HepG2 (cell line): ENCODE data around the gene PSMC5. TPM values are rescaled to one million over a fixed set of nuclear protein-coding genes. Genes with fewer than 3 reads are reported as not detected.

Source experiments
- ATAC-seq: fragments of 200-7000 bp; cut with Tn5 transposase; 3 replicates; pipeline ENCODE4 v1.9.1; 2020; ENCODE audit warnings: mild to moderate bottlenecking, moderate library complexity
- BruUV-seq: library from RNA; stranded (reverse); fragments of 400-500 nt; replicated peaks from 2 replicates; lab custom pipeline; 2021; lab: Mats Ljungman, UMichigan
- CTCF ChIA-PET: fragments of 300-600 bp; formaldehyde crosslinking; extraction: SDS; loops from one replicate; lab custom pipeline; 2021; ENCODE audit warnings: low total read pairs, inconsistent platforms, low intra/inter-chr PET ratio; lab: Yijun Ruan, JAX
- POLR2A ChIA-PET: fragments of 350-600 bp; sonication (Branson Sonifier 250); formaldehyde crosslinking; loops from one replicate; lab custom pipeline; 2020; ENCODE audit warnings: antibody characterized with exemption, inconsistent platforms; lab: Yijun Ruan, JAX
- DNase-seq: peaks from one replicate; pipeline ENCODE4 v3.0.0-alpha.2; 2015; ENCODE audit warnings: low spot score
- FAIRE-seq: peaks from 3 replicates; lab custom pipeline; 2011; peaks lifted over from hg19 to GRCh38; lab: Jason Lieb, UNC
- H2AFZ ChIP-seq: one replicate; pipeline ENCODE4 v1.6.1; 2011; ENCODE audit warnings: low read length, inconsistent platforms
- H3K27ac ChIP-seq: fragments of 300-600 bp; 3 replicates; pipeline ENCODE4 v1.8.0; 2011; ENCODE audit warnings: mixed run types, mild to moderate bottlenecking, mixed read lengths, low read length, inconsistent platforms; ENCODE audit not compliant: insufficient read depth; ENCODE audit errors: extremely low read length
- H3K27me3 ChIP-seq, 2 experiments: fragments of 200-600 bp in 1 of 2; 2 replicates in 1 of 2; 3 replicates in 1 of 2; pipeline versions ENCODE4 v1.6.0 to v1.8.0; 2011; ENCODE audit warnings: low read length in 2 of 2, mild to moderate bottlenecking in 2 of 2, moderate library complexity in 2 of 2, inconsistent platforms in 1 of 2; ENCODE audit not compliant: insufficient read depth in 2 of 2, control insufficient read depth in 1 of 2
- H3K36me3 ChIP-seq, 2 experiments: fragments of 200-600 bp in 1 of 2; replicated peaks in 1 of 2; 2 replicates in 1 of 2; 3 replicates in 1 of 2; pipeline versions ENCODE4 v1.5.1 to v1.8.0; 2011; ENCODE audit warnings: low read length in 2 of 2, inconsistent platforms in 1 of 2; ENCODE audit not compliant: insufficient read depth in 2 of 2, control insufficient read depth in 1 of 2
- H3K4me1 ChIP-seq: 2 replicates; pipeline ENCODE4 v1.5.1; 2012; ENCODE audit warnings: low read length, inconsistent platforms; ENCODE audit not compliant: insufficient read depth
- H3K4me2 ChIP-seq: 2 replicates; pipeline ENCODE4 v1.6.0; 2011; ENCODE audit warnings: low read depth, low read length, inconsistent platforms
- H3K4me3 ChIP-seq, 3 experiments: fragments of 200-600 bp in 1 of 3; sonication (generic), shearing (Covaris generic) in 1 of 3; replicated peaks in 1 of 3; 2 replicates each; pipeline ENCODE4 v1.5.1; 2011 to 2016; ENCODE audit warnings: low read length in 3 of 3, inconsistent platforms in 2 of 3, low read depth in 2 of 3, mild to moderate bottlenecking in 2 of 3, control low read depth in 1 of 3, mixed read lengths in 1 of 3; ENCODE audit not compliant: insufficient read depth in 1 of 3
- H3K79me2 ChIP-seq: one replicate; pipeline ENCODE4 v1.6.1; 2011; ENCODE audit warnings: low read length, inconsistent platforms; ENCODE audit not compliant: insufficient read depth
- H3K9ac ChIP-seq: 2 replicates; pipeline ENCODE4 v1.6.0; 2011; ENCODE audit warnings: mild to moderate bottlenecking, low read depth, low read length, inconsistent platforms; ENCODE audit not compliant: insufficient read depth
- H3K9me3 ChIP-seq: 2 replicates; pipeline ENCODE4 v1.5.1; 2012; ENCODE audit warnings: mild to moderate bottlenecking, low read length
- H4K20me1 ChIP-seq: 2 replicates; pipeline ENCODE4 v1.6.0; 2011; ENCODE audit warnings: inconsistent platforms, mild to moderate bottlenecking, low read length, moderate library complexity; ENCODE audit not compliant: insufficient read depth
- AGO2 ChIP-seq: fragments of 200-400 bp; formaldehyde crosslinking; optimal IDR thresholded peaks from 2 replicates; pipeline ENCODE3; 2017; ENCODE audit warnings: mild to moderate bottlenecking, low read depth, low read length, moderate library complexity
- CENPX ChIP-seq: sonication (generic); formaldehyde crosslinking; IDR thresholded peaks from 2 replicates; pipeline ENCODE4 v1.9.0; 2021; ENCODE audit warnings: mild to moderate bottlenecking, missing genetic modification reagents, moderate library complexity
- FLYWCH1 ChIP-seq: sonication (generic); formaldehyde crosslinking; IDR thresholded peaks from 2 replicates; pipeline ENCODE4 v1.8.1; 2023; ENCODE audit warnings: mild to moderate bottlenecking, missing genetic modification reagents
- HNF4G ChIP-seq, 2 experiments: sonication (generic) in 1 of 2; formaldehyde crosslinking in 1 of 2; IDR thresholded peaks; 2 replicates each; pipeline versions ENCODE4 v1.4.0 to v1.6.1; 2011 to 2020; ENCODE audit warnings: borderline replicate concordance in 2 of 2, low read depth in 2 of 2, mild to moderate bottlenecking in 2 of 2, low read length in 1 of 2, missing genetic modification reagents in 1 of 2, moderate library complexity in 1 of 2
- KDM5B ChIP-seq: sonication (generic); formaldehyde crosslinking; IDR thresholded peaks from 2 replicates; pipeline ENCODE4 v1.4.0; 2020; ENCODE audit warnings: missing genetic modification reagents, mild to moderate bottlenecking, borderline replicate concordance
- NFATC3 ChIP-seq: sonication (generic); formaldehyde crosslinking; IDR thresholded peaks from 2 replicates; pipeline ENCODE4 v1.5.1; 2020; ENCODE audit warnings: mild to moderate bottlenecking, missing genetic modification reagents
- NFKBIZ ChIP-seq: IDR thresholded peaks from 2 replicates; pipeline ENCODE4 v1.6.1; 2018; ENCODE audit warnings: missing genetic modification reagents, missing compliant biosample characterization
- NONO ChIP-seq, 2 experiments: fragments of 450-650 bp in 1 of 2; sonication (generic) in 1 of 2; formaldehyde crosslinking in 1 of 2; IDR thresholded peaks in 1 of 2; conservative IDR thresholded peaks in 1 of 2; 2 replicates each; pipeline versions ENCODE4 v1.6.1 to v1.8.0; 2017 to 2022; ENCODE audit warnings: mild to moderate bottlenecking in 1 of 2, missing genetic modification reagents in 1 of 2, moderate library complexity in 1 of 2
- SYNCRIP ChIP-seq: fragments of 200-400 bp; formaldehyde crosslinking; IDR thresholded peaks from 2 replicates; pipeline ENCODE4 v1.6.1; 2018; ENCODE audit warnings: mild to moderate bottlenecking, low read depth, low read length; ENCODE audit not compliant: insufficient read depth
- ZBTB8A ChIP-seq: sonication (generic); formaldehyde crosslinking; IDR thresholded peaks from 2 replicates; pipeline ENCODE4 v1.4.0; 2020; ENCODE audit warnings: mild to moderate bottlenecking, low read depth, missing genetic modification reagents, borderline replicate concordance
- ZKSCAN8 ChIP-seq: IDR thresholded peaks from 2 replicates; pipeline ENCODE4 v1.6.1; 2016; ENCODE audit warnings: borderline replicate concordance, missing genetic modification reagents, missing compliant biosample characterization
- ZNF256 ChIP-seq: sonication (generic); formaldehyde crosslinking; conservative IDR thresholded peaks from 2 replicates; pipeline ENCODE4 v1.4.0; 2020; ENCODE audit warnings: missing genetic modification reagents
- ZNF33A ChIP-seq: sonication (generic); formaldehyde crosslinking; IDR thresholded peaks from 2 replicates; pipeline ENCODE4 v1.5.1; 2020; ENCODE audit warnings: missing genetic modification reagents, mild to moderate bottlenecking, moderate library complexity, borderline replicate concordance
- ZNF430 ChIP-seq: sonication (generic); formaldehyde crosslinking; IDR thresholded peaks from 2 replicates; pipeline ENCODE4 v1.9.0; 2021; ENCODE audit warnings: mild to moderate bottlenecking, missing genetic modification reagents
- ZNF615 ChIP-seq: sonication (generic); formaldehyde crosslinking; IDR thresholded peaks from 2 replicates; pipeline ENCODE4 v1.5.0; 2020; ENCODE audit warnings: mild to moderate bottlenecking, missing genetic modification reagents, borderline replicate concordance
- WGBS: methylation state at CpG from one replicate; pipeline ENCODE4 v1.1.6; 2017; ENCODE audit warnings: low lambda C conversion rate; 5-methylcytosine and 5-hydroxymethylcytosine counted together
- in situ Hi-C: cut with HindIII; loops from 2 replicates; pipeline ENCODE4 v1.10.0; 2017; ENCODE audit warnings: low pct_unique_long_range_greater_than_20kb; ENCODE audit not compliant: extremely low pct_ligation_motif_present
- intact Hi-C: fragments of 100-400 bp; cut with micrococcal nuclease; formaldehyde crosslinking; loops from one replicate; pipeline ENCODE4 v1.10.0; 2022; ENCODE audit not compliant: unreplicated experiment
- polyA plus RNA-seq, 8 experiments: library from polyadenylated mRNA; depleted of rRNA in 3 of 8; stranded (reverse) in 7 of 8; unstranded in 1 of 8; fragments of >200 nt; fragmentation: Illumina TruSeq in 4 of 8; extraction: Trizol in 4 of 8; gene quantifications; 2 replicates each; pipeline versions ENCODE4 v1.2.1 to v1.2.3, GENCODE V29; 2011 to 2016; ENCODE audit warnings: low read depth in 4 of 8, missing spikeins in 1 of 8, mixed read lengths in 1 of 8; ENCODE audit not compliant: insufficient read depth in 1 of 8
- total RNA-seq, 5 experiments: library from RNA; depleted of rRNA; stranded (reverse); fragments of >200 nt; fragmentation: Illumina TruSeq; extraction: Trizol; gene quantifications; 2 replicates each; pipeline ENCODE4 v1.2.3, GENCODE V29; 2016; ENCODE audit warnings: low read depth in 1 of 5
- TF ChIP-seq, protein P1 (sequence below): sonication (generic); formaldehyde crosslinking; conservative IDR thresholded peaks from 2 replicates; pipeline ENCODE4 v1.5.0; 2020; ENCODE audit warnings: missing genetic modification reagents
- TF ChIP-seq, protein P2 (sequence below): sonication (generic); formaldehyde crosslinking; IDR thresholded peaks from 2 replicates; pipeline ENCODE4 v1.8.0; 2022; ENCODE audit warnings: missing genetic modification reagents, low read depth, mild to moderate bottlenecking, borderline replicate concordance
- TF ChIP-seq, protein P3 (sequence below): sonication (generic); formaldehyde crosslinking; IDR thresholded peaks from 2 replicates; pipeline ENCODE4 v1.4.0; 2020; ENCODE audit warnings: missing genetic modification reagents, borderline replicate concordance

PSMC5 gene
- total and polyA plus RNA-seq, 2 of the 13 experiments (the other 11 are each of a cell fraction or from before 2014, with no cell fraction given), result 35.3 to 128 TPM

DNA sequence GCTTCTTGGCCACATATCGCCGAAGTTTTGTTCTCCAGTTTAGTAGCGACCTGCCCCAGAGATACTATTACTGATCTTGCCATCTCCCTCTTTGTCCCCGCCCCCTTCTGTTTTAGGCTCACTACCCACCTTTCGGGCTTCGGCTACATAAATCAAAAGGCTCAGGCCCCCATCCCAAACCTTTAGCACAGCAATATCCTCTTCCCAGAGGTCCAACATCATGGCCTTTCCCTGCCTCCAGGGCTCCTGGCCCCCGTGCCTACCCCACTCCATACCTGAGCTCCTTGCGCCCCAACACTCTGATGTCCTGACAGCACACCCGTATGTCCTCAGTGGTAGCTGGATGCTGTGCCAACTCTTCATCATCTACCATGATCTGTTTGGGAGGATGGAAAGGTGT, 2.9 kb upstream of the PSMC5 start:
- ChIA-PET POLR2A (interaction anchor here (1.2 kb wide), 1 partner anchor 51 kb away, joined by 5 read pairs; the partner anchor contains the start of genes CCDC47 and DDX42), CTCF (no interaction called here)
- no peak for FAIRE-seq
- Histone ChIP-seq H3K4me2 (no peak overlapping the region), H3K9me3 (no peaks in the 10 kb centered on the region), H3K79me2 (peaks cover 39% of the 10 kb centered on the region), H3K27ac (no peak overlapping the region), H3K4me3 (no peak overlapping the region), H3K27me3 (no peaks in the 10 kb centered on the region; a peak in 1 of 5 replicates), H3K9ac (no peak overlapping the region), H3K4me1 (peaks cover 27% of the 10 kb centered on the region), H3K36me3 (peaks cover 32 to 66% of the 10 kb centered on the region in 2 experiments), H4K20me1 (0 out of 2 replicates have a peak, but pooled peaks cover under 1% of the 10 kb centered on the region), H2AFZ (no peak overlapping the region)
- no peak for ATAC-seq
- in situ Hi-C loops (no loop called here), intact Hi-C loops (no loop called here)
- BruUV-seq, result no TSS peak
- WGBS, result 98% methylated on average over 9 of the region's 9 CpGs
- no peak for DNase-seq
- TF ChIP-seq HNF4G (IDR thresholded peaks at IDR 0.05; ENCODE audit: borderline replicate concordance, low read depth, low read length), result no peak
- no peak for TF ChIP-seq HNF4G (CRISPR knock-in tag; IDR thresholded peaks at IDR 0.05; ENCODE audit: borderline replicate concordance, low read depth)
- TF ChIP-seq NONO (IDR thresholded peaks at IDR 0.05), result no peak
- no peak for TF ChIP-seq NONO (CRISPR knock-in tag; conservative IDR thresholded peaks at IDR 0.05)
- TF ChIP-seq ZNF430, result no peak
- TF ChIP-seq, protein P1, sequence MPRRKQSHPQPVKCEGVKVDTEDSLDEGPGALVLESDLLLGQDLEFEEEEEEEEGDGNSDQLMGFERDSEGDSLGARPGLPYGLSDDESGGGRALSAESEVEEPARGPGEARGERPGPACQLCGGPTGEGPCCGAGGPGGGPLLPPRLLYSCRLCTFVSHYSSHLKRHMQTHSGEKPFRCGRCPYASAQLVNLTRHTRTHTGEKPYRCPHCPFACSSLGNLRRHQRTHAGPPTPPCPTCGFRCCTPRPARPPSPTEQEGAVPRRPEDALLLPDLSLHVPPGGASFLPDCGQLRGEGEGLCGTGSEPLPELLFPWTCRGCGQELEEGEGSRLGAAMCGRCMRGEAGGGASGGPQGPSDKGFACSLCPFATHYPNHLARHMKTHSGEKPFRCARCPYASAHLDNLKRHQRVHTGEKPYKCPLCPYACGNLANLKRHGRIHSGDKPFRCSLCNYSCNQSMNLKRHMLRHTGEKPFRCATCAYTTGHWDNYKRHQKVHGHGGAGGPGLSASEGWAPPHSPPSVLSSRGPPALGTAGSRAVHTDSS, result no peak
- TF ChIP-seq NFKBIZ (CRISPR knock-in tag), result no peak
- no peak for TF ChIP-seq ZNF256 (CRISPR knock-in tag)
- TF ChIP-seq SYNCRIP, result no peak
- no peak for TF ChIP-seq ZKSCAN8 (CRISPR knock-in tag)
- TF ChIP-seq ZBTB8A (CRISPR knock-in tag), result no peak
- no peak for TF ChIP-seq KDM5B
- TF ChIP-seq, protein P2, sequence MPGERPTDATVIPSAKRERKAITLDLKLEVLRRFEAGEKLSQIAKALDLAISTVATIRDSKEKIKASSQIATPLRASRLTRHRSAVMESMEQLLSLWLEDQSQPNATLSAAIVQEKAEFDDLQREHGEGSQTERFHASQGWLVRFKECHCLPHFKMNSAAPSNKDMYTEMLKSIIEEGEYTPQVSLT (CRISPR knock-in tag), result no peak
- no peak for TF ChIP-seq AGO2
- no peak for TF ChIP-seq CENPX
- no peak for TF ChIP-seq ZNF33A (CRISPR knock-in tag)
- TF ChIP-seq, protein P3, sequence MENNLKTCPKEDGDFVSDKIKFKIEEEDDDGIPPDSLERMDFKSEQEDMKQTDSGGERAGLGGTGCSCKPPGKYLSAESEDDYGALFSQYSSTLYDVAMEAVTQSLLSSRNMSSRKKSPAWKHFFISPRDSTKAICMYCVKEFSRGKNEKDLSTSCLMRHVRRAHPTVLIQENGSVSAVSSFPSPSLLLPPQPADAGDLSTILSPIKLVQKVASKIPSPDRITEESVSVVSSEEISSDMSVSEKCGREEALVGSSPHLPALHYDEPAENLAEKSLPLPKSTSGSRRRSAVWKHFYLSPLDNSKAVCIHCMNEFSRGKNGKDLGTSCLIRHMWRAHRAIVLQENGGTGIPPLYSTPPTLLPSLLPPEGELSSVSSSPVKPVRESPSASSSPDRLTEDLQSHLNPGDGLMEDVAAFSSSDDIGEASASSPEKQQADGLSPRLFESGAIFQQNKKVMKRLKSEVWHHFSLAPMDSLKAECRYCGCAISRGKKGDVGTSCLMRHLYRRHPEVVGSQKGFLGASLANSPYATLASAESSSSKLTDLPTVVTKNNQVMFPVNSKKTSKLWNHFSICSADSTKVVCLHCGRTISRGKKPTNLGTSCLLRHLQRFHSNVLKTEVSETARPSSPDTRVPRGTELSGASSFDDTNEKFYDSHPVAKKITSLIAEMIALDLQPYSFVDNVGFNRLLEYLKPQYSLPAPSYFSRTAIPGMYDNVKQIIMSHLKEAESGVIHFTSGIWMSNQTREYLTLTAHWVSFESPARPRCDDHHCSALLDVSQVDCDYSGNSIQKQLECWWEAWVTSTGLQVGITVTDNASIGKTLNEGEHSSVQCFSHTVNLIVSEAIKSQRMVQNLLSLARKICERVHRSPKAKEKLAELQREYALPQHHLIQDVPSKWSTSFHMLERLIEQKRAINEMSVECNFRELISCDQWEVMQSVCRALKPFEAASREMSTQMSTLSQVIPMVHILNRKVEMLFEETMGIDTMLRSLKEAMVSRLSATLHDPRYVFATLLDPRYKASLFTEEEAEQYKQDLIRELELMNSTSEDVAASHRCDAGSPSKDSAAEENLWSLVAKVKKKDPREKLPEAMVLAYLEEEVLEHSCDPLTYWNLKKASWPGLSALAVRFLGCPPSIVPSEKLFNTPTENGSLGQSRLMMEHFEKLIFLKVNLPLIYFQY (CRISPR knock-in tag), result no peak
- no peak for TF ChIP-seq ZNF615 (CRISPR knock-in tag)
- TF ChIP-seq NFATC3, result no peak
- no peak for TF ChIP-seq FLYWCH1
